ENCODE data around the gene CAPN6.

The CAPN6 gene

DNA sequence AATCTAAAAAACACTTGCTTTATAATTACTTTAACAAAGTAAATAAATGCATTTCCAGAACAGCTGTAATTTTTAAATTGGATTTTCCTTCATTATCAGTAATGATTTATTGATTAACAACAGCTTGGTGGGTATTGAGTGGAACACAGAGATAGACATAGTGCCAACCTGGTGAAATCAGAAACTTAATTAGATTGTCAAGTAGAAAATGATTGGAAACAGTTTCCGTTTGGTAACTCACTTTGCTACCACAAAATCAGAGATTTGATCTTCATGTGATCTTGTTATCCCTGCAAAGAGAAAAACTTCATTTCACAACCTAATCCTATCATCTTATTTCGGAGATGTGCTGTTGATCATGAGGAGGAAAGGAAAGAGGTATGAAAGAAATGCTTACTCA is 70.8 kb downstream of the CAPN6 start:
- no peak for DNase-seq

All from Kasumi-1 (cell line).